Hematopoietic multipotent progenitor cell treated with erythropoietin and hydrocortisone succinate and interleukin-3 and kit ligand, for 6 days (in vitro differentiated cells): ENCODE data around the gene CLCN4.

Source experiments
- DNase-seq: peaks from one replicate; pipeline ENCODE4 v3.0.0-alpha.2; 2015

Gene CLCN4

GRCh38 chrX:10168226-10168625 lies 11.5 kb downstream of the CLCN4 start:
- DNase-seq: no peak

DNA sequence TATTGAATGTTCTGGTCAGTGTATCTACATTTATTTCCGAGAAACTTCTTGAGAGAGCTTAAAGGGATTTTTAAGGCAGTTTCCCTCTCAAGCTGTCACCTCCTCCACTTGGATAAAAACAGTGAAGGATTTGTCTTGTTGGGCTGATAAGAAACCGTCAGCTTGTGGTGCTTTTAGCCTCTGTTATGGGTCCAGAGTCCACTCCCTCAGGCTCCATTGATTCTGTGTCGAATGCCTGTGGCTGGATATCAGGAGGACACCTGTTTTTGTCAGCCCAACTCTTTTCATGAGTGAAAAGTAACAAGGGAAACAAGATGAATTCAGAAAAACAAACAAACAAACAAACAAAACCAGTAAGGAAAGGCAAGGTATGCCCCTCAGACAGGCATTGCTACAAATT lies 12.4 kb downstream of the CLCN4 start:
- peak; percentile 66 for DNase-seq

GRCh38 chrX:10171249-10171648 lies 14.5 kb downstream of the CLCN4 start:
- no peak for DNase-seq

DNA sequence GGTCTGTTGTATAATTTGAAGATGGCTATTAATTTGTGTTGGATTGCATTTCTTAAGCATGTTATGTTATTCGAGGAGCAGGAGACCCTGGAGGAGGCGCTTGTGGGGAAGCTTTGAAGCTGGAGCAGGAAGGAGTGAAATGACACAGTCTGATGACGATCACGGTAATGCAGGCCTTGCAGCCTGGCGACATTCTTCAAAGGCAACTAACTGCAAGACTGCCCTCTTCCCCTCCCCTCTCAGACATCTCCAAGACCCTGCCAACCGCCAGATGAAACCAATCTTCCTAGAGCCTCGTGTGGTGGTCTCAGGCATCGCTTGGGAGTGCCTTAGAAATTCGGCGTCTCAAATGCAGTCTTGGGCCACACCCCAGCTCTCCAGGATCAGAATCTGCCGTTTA lies 16.1 kb downstream of the CLCN4 start:
- DNase-seq: no peak

DNA sequence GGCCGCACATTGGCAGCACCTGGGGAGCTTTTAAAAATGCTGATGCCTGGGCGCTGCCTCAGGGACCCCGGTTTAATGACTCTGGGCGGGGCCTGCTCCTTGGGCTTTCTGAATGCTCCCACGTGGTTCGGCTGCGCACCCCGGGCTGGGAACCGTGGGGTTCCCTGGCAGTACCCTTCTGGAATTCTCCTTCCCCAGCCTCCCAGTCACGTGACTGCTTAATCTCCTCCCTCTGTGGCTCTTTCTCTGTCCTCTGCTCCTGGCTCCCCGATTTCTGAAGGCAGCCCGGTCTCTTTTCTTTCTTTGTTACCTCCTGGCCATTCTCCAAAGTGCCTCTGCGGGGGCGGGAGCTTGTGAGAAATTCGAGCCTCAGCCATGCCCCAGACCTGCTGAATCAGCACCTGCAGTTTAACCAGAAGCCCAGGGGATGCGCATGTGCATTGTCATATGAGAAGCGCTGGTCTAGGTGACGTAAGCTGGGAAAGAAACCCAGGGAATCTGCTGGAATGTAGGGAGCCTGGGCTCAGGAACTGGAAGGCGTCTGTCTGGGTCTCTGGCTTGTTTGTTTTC lies 16.6 kb downstream of the CLCN4 start:
- no peak for DNase-seq

GRCh38 chrX:10174051-10174450 lies 17.3 kb downstream of the CLCN4 start:
- DNase-seq: no peak

GRCh38 chrX:10174810-10175209 lies 18.0 kb downstream of the CLCN4 start:
- no peak for DNase-seq

DNA sequence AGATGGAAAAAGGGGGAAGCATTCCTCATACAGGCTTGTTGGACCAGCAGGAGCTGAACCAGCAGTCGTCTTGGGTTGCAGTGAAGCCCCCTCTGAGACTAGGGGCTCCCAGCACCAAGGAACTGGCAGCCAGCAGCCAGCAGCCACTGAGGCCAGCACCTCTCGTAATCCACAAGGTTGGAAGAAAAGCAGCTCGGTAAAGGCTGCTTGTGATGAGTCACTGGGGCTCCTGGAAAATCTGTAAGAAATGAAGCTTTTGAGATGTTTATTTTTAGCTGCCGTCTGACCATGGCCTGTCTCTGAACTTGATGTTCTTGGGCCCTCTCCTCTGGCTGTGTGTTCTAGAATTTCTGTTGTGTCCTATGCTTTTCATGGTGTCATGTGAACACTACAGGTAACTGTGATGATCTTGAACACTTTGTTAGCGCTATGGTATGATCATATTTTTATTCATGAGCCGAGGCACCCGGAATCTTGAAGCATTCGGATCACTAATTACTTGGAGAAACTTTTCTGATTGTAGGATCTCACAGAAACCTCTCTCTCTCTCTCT lies 18.6 kb downstream of the CLCN4 start:
- DNase-seq: no peak

- peak; percentile 41 for DNase-seq
Measured at GRCh38 chrX:10176121-10177003, 19.6 kb downstream of the CLCN4 start.

DNA sequence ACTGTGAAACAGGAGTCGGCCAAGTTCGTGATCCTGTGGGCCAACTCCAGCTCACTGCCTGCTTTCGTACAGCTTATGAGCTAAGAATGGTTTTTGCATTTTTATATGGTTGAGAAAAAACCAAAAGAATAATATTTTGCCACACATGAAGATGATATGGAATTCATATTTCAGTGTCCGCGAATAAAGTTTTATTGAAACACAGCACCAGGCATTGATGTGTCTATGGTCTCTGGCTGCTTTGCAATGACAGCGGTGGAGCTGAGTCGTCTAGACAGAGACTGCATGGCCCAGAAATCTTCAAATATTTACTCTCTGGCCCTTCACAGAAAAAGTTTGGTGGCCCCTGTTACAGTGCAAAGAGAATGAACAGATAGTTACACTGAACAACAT lies 20.2 kb downstream of the CLCN4 start:
- DNase-seq: no peak

- no peak for DNase-seq
Measured at GRCh38 chrX:10177601-10178000, 20.8 kb downstream of the CLCN4 start.

- DNase-seq: peak; percentile 87
Measured at GRCh38 chrX:10178866-10179463, 22.2 kb downstream of the CLCN4 start.

- no peak for DNase-seq
Measured at GRCh38 chrX:10183760-10184159, 27.0 kb downstream of the CLCN4 start.

DNA sequence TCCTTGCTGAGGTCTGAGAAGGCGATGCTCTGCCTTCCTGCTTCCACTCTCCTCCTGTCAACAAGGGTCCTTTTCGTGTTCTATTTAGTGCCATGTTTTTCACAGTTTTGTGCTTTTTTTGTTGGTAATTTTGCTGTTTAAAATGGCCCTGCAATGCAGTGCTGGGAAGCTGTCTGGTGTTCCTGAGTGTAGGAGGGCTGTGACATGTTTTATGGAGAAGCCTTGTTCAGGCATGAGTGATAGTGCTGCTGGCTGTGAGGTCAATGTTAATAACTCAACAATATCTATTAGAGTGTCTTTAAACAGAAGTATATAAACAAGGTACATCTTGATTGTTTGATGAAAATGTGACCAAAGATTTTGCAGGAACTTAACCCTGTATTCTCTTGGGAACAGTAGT lies 27.6 kb downstream of the CLCN4 start:
- DNase-seq: no peak

GRCh38 chrX:10186355-10186754 lies 29.6 kb downstream of the CLCN4 start:
- DNase-seq: no peak

GRCh38 chrX:10187421-10187820 lies 30.6 kb downstream of the CLCN4 start:
- DNase-seq: no peak

GRCh38 chrX:10189317-10190268 lies 32.8 kb downstream of the CLCN4 start:
- DNase-seq: peak; percentile 78

GRCh38 chrX:10190367-10190766 lies 33.6 kb downstream of the CLCN4 start:
- DNase-seq: peak; percentile 69

DNA sequence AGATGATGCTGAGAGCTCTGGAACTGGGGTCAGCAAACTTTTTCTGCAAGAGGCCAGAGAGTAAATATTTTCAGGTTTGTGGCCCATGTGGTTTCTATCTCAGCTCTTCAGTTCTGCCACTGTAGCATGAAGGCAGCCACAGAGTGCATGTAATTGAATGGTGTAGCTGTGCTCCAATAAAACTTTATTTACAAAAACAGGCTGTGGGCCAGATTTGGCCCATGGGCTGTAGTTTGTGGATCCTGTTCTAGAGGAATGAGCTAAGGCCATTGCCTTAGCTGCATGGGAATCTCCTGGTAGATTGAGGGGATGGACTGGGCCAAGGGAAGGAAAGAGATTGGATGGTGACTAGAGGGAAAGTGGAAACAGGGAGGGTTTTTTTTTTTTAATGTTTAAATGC lies 36.8 kb downstream of the CLCN4 start:
- no peak for DNase-seq

GRCh38 chrX:10195425-10195824 lies 38.6 kb downstream of the CLCN4 start:
- DNase-seq: no peak

DNA sequence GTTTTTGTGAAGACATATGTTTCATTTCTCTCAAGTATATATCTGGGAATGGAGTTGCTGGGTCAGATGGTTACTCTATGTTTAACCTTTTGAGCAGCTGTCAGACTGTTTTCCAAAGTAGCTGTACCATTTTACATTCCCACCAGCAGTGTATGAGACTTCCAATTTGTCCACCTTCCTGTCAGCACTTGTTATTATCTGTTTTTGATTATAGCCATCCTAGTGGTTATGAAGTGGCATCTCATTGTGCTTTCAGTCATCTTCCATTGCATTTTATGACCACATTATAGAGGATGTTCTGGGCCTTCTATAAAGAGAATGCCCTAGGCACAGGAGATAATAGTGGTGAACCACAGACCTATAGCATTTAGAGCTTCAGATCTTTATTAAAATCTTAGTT lies 39.2 kb downstream of the CLCN4 start:
- no peak for DNase-seq
